Stimulated activated naive CD8-positive, alpha-beta T cell treated with anti-CD3 and anti-CD28 coated beads, Interleukin-15, amount 100 ng/mL, for 72 hours (primary cell): ENCODE measurements around the gene ASTL.
A peak's percentile ranks its signal among the peaks of the same experiment; 100 is the strongest.

ENCODE experiments used
- ATAC-seq: fragments of 150-1000 bp; cut with Tn5 transposase; 2 replicates; pipeline ENCODE4 v1.10.0; 2021; ENCODE audit warnings: mild to moderate bottlenecking, moderate library complexity
- DNase-seq, 2 donors: peaks; one replicate each; pipeline ENCODE4 v3.0.0; 2021 to 2022
- H3K27ac Mint-ChIP-seq, 2 donors: one replicate each; pipeline ENCODE4 v1.8.0; 2022; ENCODE audit warnings: mild to moderate bottlenecking in 2 of 2, mixed read lengths in 2 of 2, moderate library complexity in 2 of 2
- H3K27me3 Mint-ChIP-seq: one replicate; pipeline ENCODE4 v1.8.0; 2022; ENCODE audit warnings: mixed read lengths
- H3K4me1 Mint-ChIP-seq: one replicate; pipeline ENCODE4 v1.8.0; 2022; ENCODE audit warnings: mild to moderate bottlenecking, mixed read lengths
- H3K4me3 Mint-ChIP-seq, 2 donors: one replicate each; pipeline ENCODE4 v1.8.0; 2022; ENCODE audit warnings: mild to moderate bottlenecking in 2 of 2, mixed read lengths in 2 of 2, moderate library complexity in 1 of 2
- H3K9me3 Mint-ChIP-seq, 2 donors: one replicate each; pipeline ENCODE4 v1.8.0; 2022; ENCODE audit warnings: mixed read lengths in 2 of 2

ASTL gene

DNA sequence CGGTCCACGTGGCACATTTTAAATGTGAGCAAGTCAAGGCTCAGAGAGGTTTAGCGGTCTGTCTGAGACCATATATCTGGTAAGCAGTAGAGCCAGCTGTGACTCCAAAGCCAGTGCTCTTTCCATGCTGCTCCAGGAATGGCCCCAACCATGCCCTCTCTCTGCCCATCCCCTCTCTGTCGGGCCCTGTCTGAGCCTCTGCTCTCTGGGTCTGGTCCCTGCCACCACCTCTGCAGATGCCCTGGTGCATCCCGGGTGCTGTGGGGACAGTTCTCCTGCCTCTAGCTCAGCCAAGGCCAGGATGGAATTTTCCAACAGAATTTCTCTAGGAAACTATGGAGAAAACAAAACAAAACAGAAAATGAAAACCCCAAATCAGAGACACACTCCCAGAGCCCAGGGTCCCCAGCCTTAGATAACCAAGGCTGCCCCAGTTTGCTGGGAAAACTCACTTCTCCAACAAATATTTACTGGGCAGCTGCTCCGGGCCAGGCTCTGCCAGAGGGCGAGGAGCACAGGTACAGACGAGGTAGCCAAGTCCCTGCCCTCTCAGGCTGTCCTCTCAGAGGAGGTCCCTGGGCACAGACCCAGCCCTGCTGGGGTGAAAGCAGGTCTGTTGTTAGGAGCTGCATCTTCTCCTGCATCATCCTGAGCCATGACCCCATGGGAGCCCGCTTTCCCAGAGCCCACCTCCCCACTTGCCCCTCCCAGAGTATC lies 31.2 kb downstream of the ASTL start:
- H3K9me3 Mint-ChIP-seq, result peaks cover 10 to 17% of the 10 kb centered on the region in 2 donors
- H3K27me3 Mint-ChIP-seq, result peaks cover 12% of the 10 kb centered on the region
- ATAC-seq, result no peak
- no peak overlapping the region for H3K4me3 Mint-ChIP-seq
- H3K4me1 Mint-ChIP-seq, result no peaks in the 10 kb centered on the region
- DNase-seq, result no peak
- H3K27ac Mint-ChIP-seq, result no peak overlapping the region

DNA sequence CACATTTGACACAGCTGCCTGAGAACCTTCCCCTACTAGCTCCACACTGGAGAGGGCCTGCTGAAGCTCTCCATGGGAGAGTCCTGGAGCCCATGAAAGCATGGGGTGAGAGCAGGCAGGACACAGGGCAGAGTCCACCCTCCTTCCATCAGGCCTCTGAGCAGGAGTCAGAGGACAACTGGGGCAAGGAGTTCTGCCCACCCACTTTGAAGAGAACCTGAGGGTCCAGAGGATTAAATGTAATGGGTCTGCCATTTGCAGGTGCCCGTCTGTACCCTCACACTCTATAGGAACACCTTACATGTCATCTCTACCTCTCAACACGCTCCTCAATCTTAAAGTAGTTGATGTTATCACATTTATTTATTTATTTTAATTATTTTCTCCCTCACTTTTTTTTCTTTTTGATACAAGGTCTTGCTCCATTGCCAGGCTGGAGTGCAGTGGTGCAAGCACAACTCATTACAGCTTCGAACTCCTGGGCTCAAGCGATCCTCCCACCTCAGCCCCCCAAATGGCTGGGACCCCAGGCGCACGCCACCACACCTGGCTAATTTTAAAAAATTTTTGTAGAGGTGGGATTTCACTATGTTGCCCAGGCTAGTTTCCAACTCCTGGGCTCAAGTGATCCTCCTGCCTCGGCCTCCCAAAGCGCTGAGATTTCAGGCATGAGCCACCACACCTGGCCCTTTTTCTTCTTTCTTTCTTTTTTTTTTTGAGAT lies 32.1 kb downstream of the ASTL start:
- Mint-ChIP-seq H3K4me3 (no peak overlapping the region), H3K27ac (no peak overlapping the region), H3K4me1 (no peaks in the 10 kb centered on the region), H3K9me3 (peaks cover 10 to 17% of the 10 kb centered on the region in 2 donors), H3K27me3 (peaks cover 12% of the 10 kb centered on the region)
- DNase-seq (no peak), ATAC-seq (no peak)

DNA sequence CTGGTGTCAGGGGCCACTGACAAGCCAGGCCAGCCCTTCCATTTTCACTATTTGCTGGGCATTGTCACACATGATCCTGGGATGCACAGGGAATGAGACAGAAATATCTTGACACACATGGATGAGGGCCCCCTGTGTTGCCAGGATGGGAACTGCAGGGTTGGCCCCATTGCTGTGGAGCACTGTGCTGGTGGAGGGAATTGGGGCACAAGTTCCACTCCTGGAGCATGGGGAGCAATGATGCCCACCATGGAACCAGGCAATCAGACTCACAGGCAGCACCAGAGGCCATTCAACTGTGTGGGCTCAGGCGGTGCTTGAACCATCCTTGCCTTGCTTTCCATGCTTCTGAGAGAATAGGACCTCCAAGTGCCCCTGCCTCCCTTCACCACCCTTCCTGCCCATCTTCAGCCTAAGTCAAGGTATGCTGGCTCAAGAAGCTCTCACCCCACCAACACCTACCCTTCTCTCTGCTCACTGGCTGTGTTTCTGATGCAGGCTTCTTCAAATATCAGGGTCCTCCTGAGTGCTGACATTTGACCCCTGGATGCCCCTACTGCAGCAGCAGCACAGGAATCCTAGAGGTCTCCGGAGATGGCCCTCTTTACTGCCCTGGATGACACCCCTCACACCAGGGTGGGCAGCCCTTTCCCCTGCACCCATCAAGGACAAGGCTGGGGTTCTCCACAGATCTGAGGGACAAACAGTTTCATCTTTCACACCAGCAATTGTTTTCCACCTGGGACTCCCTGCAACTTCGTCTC lies 33.0 kb downstream of the ASTL start:
- Mint-ChIP-seq H3K9me3 (peaks cover 10 to 17% of the 10 kb centered on the region in 2 donors), H3K4me1 (no peaks in the 10 kb centered on the region), H3K27me3 (peaks cover 12% of the 10 kb centered on the region), H3K4me3 (no peak overlapping the region), H3K27ac (no peak overlapping the region)
- DNase-seq, result no peak
- no peak for ATAC-seq

DNA sequence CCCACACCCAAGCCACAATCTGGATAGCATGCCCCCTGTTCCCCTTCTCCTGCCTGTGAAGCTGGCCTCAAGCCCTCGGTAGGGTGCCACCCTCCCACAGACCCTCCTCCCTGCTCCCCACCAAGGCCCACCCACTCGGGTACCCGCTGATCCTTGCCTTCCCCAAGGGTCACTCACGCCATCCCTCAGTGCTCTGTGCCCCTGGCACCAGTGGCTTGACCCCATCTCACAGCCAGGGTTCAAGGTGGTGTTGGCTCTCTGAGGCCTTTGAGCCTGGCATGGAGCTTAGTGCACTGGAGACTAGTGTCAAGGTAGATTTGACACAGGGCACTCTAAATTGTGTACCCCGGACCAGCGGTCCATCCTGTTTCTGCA lies 33.8 kb downstream of the ASTL start:
- no peak for ATAC-seq
- peak in 1 of 2 donors; percentile 6 for DNase-seq

DNA sequence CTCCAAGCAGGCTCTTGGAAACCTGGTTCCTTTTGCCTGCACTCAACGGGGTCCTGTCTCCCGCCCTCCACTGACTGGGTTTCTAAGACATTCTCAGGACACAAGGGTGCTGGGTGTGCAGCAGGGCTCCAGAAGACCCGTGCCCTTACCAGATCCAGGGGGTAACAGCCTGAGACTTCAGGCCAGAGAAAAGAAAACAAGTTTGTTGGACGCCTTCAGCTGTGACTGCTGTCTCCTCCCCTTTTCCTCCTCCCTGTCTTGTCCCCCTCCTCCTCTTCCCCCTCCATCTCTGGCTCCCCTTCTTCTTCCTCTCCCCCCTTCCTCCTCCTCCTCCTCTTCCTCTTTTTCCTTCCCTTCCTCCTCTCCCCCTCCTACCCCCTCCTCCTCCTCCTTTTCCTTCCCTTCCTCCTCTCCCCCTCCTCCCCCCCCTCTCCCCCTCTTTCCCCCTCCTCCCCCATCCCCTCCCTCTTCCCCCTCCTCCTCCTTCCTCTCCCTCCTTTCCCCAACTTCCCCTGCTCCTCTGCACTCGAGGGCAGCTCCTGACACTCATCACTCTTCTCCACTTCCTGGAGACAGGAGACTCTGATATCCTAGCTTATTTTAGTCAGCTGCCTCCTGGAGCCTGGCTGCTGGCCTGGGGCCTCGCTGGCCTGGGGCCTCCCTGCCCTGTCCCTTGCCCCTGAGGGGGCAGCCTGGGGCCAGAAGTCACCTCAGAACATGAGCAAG lies 34.4 kb downstream of the ASTL start:
- Mint-ChIP-seq H3K27ac (no peak overlapping the region), H3K4me3 (no peak overlapping the region), H3K9me3 (peaks cover 10 to 17% of the 10 kb centered on the region in 2 donors), H3K4me1 (no peaks in the 10 kb centered on the region), H3K27me3 (peaks cover 10% of the 10 kb centered on the region)
- ATAC-seq (no peak), DNase-seq (peak in 1 of 2 donors; percentile 5)

More for the DNA sequence above, 33.8 kb downstream of the ASTL start:
- Mint-ChIP-seq H3K27me3 (peaks cover 12% of the 10 kb centered on the region), H3K9me3 (peaks cover 10 to 17% of the 10 kb centered on the region in 2 donors), H3K4me3 (no peak overlapping the region), H3K4me1 (no peaks in the 10 kb centered on the region), H3K27ac (no peak overlapping the region)

DNA sequence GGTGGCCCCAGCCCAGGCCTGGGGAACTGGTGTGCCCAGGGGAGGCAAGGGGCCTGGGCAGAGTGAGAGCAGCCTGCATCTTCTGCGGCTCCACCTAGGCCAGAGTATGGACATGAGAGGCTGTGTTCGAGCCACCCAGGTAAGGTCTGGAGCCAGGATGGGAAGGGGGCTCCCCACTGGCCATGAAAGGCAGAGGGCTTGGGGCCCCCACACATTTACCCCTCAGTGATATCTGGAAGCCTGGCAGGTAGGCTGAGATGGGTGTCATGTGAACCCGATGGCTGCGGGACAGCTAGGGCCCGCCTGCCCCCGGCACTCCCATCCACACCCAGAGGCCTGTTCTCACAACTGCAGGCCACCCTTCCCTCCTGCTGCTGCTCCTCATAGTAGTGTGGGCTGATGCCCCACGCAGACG lies 35.1 kb downstream of the ASTL start:
- Mint-ChIP-seq H3K9me3 (peaks cover 10 to 17% of the 10 kb centered on the region in 2 donors), H3K27me3 (peaks cover 3% of the 10 kb centered on the region), H3K4me1 (no peaks in the 10 kb centered on the region), H3K4me3 (no peak overlapping the region), H3K27ac (no peak overlapping the region)
- DNase-seq, result no peak
- no peak for ATAC-seq

DNA sequence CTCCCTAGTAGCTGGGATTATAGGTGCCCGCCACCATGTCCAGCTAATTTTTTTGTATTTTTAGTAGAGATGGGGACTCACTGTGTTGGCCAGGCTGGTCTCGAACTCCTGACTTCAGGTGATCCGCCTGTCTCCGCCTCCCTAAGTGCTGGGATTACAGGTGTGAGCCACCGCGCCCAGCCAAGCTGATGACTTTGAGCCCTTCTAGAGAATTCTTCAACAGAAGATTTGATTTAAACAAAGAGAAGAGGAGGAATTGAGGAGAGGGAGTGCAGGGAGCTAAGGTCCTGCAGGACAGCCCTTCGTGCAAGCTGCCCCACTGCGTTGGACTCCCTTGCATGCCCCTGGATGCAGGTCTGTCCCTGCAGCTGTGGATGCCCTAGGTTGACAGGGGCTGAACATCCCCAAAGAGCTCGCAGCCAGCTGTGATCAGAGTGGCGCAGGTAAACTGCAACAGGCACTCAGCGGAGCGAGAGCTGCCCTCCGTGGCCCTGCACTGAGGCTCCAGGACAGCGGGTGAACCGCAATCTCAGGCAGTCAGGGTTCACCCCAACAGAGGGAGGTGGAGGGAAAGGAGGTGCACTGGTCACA lies 35.6 kb downstream of the ASTL start:
- no peak overlapping the region for H3K4me3 Mint-ChIP-seq
- no peak overlapping the region for H3K27ac Mint-ChIP-seq
- no peaks in the 10 kb centered on the region for H3K27me3 Mint-ChIP-seq
- H3K9me3 Mint-ChIP-seq, result peaks cover 10 to 17% of the 10 kb centered on the region in 2 donors
- peak in 1 of 2 donors; percentile 4 for DNase-seq
- no peak for ATAC-seq
- H3K4me1 Mint-ChIP-seq, result no peaks in the 10 kb centered on the region

DNA sequence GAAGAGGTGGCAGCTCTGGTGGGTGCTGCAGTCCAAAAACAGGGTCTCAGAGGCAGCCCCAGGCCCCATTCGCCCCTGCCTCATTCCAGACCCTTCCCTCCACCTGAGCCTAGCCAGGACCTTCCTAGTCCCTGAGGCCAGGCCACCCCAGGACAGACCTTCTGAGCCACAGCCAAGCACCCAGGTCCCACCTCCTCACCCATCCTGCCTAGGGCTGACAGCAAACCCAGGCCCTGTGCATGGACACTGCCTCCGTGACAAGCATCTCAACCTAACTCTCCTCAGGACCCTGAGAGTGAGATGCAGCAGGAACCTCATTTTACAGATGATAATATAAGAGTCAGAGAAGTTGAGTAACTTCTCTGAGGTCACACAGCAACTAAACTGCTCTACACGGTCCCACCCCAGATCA lies 37.4 kb downstream of the ASTL start:
- Mint-ChIP-seq H3K4me3 (no peak overlapping the region), H3K4me1 (no peaks in the 10 kb centered on the region), H3K9me3 (peaks cover 10 to 15% of the 10 kb centered on the region in 2 donors), H3K27ac (no peak overlapping the region), H3K27me3 (no peaks in the 10 kb centered on the region)
- DNase-seq (peak in 1 of 2 donors; percentile 2), ATAC-seq (no peak)

DNA sequence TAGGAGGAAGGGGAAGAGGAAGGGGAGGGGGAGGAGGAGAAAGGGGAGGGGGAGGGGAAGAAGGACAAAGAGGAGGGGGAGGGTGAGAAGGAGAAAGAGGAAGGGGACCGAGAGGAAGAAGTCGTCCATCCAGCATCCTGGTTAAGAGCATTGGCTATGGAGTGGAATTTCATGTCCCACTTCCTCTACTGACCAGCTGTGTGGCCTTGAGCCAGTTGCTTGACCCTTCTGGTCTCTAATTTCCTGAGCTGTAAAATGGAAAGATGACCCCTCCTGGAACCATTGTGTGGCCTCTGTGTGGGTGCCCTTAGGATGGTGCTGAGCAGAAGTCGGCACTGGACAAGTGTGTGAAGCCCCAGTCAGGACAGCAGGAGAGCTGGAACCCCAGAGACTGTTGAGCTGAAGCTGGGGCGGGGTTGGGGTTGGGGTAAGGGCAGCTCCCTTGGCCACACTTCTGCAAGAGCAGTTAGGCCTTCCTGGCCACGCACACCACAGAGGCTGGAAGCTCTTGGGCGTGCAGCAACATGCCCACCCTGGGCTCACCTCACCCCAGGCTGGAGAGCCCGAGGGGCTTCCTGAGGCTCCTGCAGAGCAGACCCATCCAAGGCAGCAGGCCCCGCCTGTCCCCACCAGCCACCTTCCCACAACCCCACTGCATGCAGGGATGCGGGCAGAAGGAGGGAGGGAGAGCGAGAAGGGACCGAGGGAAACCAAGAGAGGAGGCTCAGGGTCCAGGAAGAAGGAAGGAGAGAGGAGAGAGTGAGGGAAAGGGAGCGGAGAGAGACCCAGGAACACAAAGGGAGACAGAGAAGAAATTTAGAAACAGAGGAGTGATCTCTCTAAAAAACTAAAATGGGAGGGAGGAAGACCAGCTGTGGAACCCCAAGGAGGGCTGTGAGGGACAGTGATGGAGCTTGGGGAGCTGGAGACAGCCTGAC lies 38.2 kb downstream of the ASTL start:
- DNase-seq (peak in 1 of 2 donors; percentile 4), ATAC-seq (peak; percentile 35)
- no peaks in the 10 kb centered on the region for H3K27me3 Mint-ChIP-seq
- no peak overlapping the region for H3K27ac Mint-ChIP-seq
- H3K4me3 Mint-ChIP-seq, result no peak overlapping the region
- H3K9me3 Mint-ChIP-seq, result peaks cover 4 to 7% of the 10 kb centered on the region in 2 donors
- no peaks in the 10 kb centered on the region for H3K4me1 Mint-ChIP-seq

DNA sequence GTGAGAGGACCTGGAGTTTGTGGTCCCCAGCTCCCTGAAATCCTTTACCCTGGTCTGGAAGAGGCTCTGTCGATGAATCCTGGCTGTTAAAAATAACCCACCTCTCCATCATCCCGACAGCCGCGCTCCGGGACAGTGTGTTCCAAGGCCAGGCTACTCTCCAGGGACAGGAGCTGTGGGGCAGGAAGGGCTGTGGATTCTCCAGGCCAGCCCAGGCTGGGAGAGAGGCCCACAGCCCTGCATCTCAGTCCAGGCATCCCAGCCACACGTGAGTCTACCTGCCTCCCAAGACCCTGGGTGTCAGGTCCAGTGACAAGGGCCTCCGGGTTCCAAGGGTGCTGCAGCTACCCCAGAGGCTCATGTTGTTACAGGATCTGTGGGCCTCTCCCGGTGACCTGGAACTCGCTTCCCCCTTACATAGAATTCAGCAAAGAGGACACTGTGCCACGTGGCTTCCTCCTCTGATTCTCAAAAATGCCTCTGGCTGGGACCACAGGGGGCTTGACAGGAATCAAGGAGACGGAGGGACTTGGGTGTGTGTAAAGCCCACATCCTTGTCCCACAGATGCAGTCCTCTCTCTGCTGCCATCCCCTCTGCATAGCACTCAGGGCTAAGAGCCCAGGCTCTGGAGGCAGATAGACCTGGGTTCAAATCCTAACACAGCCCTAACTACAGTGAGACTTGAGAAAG lies 39.3 kb downstream of the ASTL start:
- ATAC-seq (no peak), DNase-seq (peak; percentile 0 to 3)
- Mint-ChIP-seq H3K9me3 (no peaks in the 10 kb centered on the region), H3K27me3 (no peaks in the 10 kb centered on the region), H3K4me3 (no peak overlapping the region), H3K4me1 (no peaks in the 10 kb centered on the region), H3K27ac (peak overlapping the region in 1 of 2 donors; percentile 67)

DNA sequence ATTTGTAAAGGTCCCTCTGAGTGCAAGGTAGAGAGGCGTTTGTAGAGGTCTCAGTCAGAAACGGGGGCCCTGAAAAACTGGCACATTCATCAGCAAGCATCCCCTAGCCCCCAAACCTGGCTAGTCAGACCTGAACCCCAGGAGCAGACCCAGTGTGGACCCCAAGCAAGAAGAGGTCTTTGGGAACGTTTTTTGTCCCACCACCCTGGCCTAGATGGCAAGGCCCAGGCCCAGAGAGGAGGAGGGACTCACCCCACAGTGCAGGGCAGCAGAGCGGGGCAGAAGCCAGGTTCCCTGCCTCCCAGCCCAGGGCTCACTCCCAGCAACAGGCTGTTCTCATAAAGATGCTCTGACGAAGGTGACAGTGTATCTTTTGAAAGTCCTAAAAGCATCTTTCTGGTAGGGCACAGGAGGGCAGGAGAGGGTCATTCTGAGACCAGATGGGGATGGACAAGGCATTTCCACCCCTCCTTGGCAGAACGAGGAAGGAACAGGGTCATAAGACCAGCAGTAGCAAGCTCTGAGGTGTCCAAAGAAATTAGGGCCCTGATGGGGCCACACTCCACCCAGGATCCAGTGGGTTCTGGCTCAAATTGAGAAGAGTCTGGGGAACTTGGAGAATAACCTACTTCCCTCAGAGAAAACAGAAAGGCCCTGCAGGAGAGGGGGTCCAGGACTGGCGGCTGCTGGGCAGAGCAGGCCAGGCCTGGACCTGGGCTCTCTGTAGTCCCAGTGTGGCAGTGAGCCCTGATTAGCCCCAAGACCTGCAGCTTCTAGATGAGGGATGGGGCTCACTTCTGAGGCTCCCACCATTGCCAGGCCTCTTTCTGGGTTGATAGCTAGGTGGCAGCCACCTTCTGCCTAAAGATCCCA lies 40.1 kb downstream of the ASTL start:
- Mint-ChIP-seq H3K9me3 (no peaks in the 10 kb centered on the region), H3K4me1 (no peaks in the 10 kb centered on the region), H3K4me3 (no peak overlapping the region), H3K27ac (peak overlapping the region in 1 of 2 donors; percentile 92), H3K27me3 (no peaks in the 10 kb centered on the region)
- ATAC-seq, result no peak
- peak; percentile 0 to 5 for DNase-seq

DNA sequence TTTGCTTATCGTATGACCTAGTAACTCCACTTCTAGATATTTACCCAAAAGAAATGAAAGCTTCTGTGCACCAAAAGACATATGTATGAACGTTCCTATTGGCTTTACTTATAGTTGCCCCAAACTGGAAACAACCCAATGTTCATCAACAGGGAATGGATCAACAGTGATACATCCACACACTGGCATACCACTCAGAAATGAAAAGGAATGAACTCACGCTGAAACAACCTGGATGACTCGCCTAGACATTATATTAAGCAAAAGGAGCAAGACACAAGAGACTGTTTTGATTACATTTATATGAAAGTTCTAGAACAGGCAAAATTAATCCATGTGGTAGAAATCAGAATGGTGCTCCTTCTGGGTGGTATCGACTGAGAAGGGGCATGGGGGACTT lies 40.9 kb downstream of the ASTL start:
- ATAC-seq, result no peak
- DNase-seq, result no peak
- H3K4me3 Mint-ChIP-seq, result no peak overlapping the region
- no peaks in the 10 kb centered on the region for H3K4me1 Mint-ChIP-seq
- H3K27ac Mint-ChIP-seq, result no peak overlapping the region
- H3K27me3 Mint-ChIP-seq, result no peaks in the 10 kb centered on the region
- H3K9me3 Mint-ChIP-seq, result no peaks in the 10 kb centered on the region

DNA sequence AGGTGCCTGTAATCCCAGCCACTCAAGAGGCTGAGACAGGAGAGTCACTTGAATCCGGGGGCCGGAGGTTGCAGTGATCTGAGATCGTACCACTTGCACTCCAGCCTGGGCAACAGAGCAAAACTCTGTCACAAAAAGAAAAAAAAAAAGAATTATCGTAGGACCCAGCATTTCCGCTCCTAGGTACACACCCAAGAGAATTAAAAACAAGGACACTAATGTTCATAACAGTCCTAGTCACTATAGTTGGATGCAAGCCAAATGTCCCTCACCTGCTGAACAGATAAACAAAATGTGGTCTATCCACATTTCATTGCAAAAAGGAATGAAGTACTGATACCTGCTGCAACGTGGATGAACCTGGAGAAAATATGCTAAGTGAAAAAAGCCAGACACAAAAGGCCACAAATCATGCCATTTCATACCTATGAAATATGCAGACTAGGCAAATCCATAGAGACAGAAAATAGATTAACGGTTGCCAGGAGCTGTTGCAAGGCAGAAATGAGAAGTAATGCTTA lies 43.1 kb downstream of the ASTL start:
- Mint-ChIP-seq H3K9me3 (no peaks in the 10 kb centered on the region), H3K4me3 (no peak overlapping the region), H3K27ac (no peak overlapping the region), H3K27me3 (no peaks in the 10 kb centered on the region), H3K4me1 (no peaks in the 10 kb centered on the region)
- ATAC-seq (no peak), DNase-seq (no peak)
